Progenitor cell of endocrine pancreas (in vitro differentiated cells): ENCODE measurements around the gene LRRC27. TPM values are rescaled to one million over a fixed set of nuclear protein-coding genes. Genes with fewer than 3 reads are reported as not detected.

Source experiments
- DNase-seq: peaks from one replicate; pipeline ENCODE4 v3.0.0; 2021; ENCODE audit warnings: low spot score; ENCODE audit not compliant: unreplicated experiment
- H3K27ac Mint-ChIP-seq: 2 replicates; pipeline ENCODE4 v1.8.0; 2021; ENCODE audit warnings: mild to moderate bottlenecking, moderate library complexity, mixed read lengths
- H3K27me3 Mint-ChIP-seq: 2 replicates; pipeline ENCODE4 v1.8.0; 2021; ENCODE audit warnings: mixed read lengths
- H3K36me3 Mint-ChIP-seq: 2 replicates; pipeline ENCODE4 v1.8.0; 2022; ENCODE audit warnings: mixed read lengths; ENCODE audit not compliant: insufficient read depth
- H3K4me1 Mint-ChIP-seq: 2 replicates; pipeline ENCODE4 v1.8.0; 2021; ENCODE audit warnings: low read depth, mixed read lengths
- H3K4me3 Mint-ChIP-seq: 2 replicates; pipeline ENCODE4 v1.8.0; 2021; ENCODE audit warnings: low read depth, mild to moderate bottlenecking, moderate library complexity, mixed read lengths
- H3K9me3 Mint-ChIP-seq: 2 replicates; pipeline ENCODE4 v1.8.0; 2021; ENCODE audit warnings: low read depth, mixed read lengths
- total RNA-seq: library from RNA; stranded (reverse); gene quantifications from 2 replicates; pipeline ENCODE4 v1.2.1, GENCODE V29; 2021
- TF ChIP-seq, protein P1 (sequence below): fragments of 200-600 bp; sonication (generic); IDR thresholded peaks from one replicate; pipeline ENCODE4 v1.5.0; 2021; ENCODE audit warnings: antibody characterized with exemption, mild to moderate bottlenecking; ENCODE audit not compliant: unreplicated experiment

Gene LRRC27
- total RNA-seq, 1 donor from 2014 or later = 22.1 TPM

DNA sequence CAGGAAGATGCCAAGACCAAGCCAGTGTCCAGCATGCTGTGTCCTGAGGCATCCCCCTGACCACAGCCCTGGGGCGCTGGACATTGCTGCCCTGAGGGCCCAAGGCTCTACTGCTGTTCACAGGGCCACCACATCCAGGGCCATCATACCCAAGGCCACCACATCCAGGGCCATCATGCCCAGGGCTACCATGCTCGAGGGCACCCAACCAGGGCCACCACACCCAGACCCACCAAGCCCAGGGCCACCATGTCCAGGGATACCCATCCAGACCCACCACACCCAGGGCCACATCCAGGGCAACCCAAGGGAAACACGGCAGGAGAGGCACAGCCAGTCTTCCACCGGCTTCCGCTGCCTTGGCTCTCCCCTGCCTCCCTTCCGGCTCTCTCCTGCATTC, 41.4 kb upstream of the LRRC27 start:
- TF ChIP-seq, protein P1, sequence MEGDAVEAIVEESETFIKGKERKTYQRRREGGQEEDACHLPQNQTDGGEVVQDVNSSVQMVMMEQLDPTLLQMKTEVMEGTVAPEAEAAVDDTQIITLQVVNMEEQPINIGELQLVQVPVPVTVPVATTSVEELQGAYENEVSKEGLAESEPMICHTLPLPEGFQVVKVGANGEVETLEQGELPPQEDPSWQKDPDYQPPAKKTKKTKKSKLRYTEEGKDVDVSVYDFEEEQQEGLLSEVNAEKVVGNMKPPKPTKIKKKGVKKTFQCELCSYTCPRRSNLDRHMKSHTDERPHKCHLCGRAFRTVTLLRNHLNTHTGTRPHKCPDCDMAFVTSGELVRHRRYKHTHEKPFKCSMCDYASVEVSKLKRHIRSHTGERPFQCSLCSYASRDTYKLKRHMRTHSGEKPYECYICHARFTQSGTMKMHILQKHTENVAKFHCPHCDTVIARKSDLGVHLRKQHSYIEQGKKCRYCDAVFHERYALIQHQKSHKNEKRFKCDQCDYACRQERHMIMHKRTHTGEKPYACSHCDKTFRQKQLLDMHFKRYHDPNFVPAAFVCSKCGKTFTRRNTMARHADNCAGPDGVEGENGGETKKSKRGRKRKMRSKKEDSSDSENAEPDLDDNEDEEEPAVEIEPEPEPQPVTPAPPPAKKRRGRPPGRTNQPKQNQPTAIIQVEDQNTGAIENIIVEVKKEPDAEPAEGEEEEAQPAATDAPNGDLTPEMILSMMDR = no peak
- peaks cover 23% of the 10 kb centered on the region for H3K27me3 Mint-ChIP-seq
- no peak overlapping the region for H3K4me3 Mint-ChIP-seq

DNA sequence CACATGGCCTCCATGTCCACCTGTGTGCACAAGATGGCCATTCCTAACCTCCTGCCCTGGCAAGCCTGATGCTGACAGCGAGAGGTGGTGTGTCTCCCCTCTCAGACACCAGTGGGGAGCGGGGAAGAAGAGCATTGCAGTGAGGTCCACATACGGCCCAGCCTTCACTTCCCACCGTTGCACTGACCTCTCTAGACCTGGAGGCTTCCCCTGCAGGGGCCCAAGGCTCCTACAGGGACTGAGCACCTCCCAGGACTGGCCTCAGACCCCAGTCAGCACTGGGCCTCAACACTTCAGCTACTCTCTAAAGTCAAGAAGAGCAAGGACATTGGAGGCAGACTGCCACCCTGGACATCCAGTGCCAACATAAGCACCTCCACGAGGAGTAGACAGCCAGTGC, 40.2 kb upstream of the LRRC27 start:
- H3K9me3 Mint-ChIP-seq = peaks cover 4% of the 10 kb centered on the region
- H3K4me1 Mint-ChIP-seq = no peaks in the 10 kb centered on the region
- H3K36me3 Mint-ChIP-seq = no peaks in the 10 kb centered on the region
- H3K4me3 Mint-ChIP-seq = no peak overlapping the region
- DNase-seq = no peak
- TF ChIP-seq, protein P1 = no peak
- peaks cover 19% of the 10 kb centered on the region for H3K27me3 Mint-ChIP-seq
- H3K27ac Mint-ChIP-seq = no peak overlapping the region

More for the DNA sequence above, 41.4 kb upstream of the LRRC27 start:
- H3K9me3 Mint-ChIP-seq = peaks cover 4% of the 10 kb centered on the region
- H3K36me3 Mint-ChIP-seq = no peaks in the 10 kb centered on the region
- no peak for DNase-seq
- H3K4me1 Mint-ChIP-seq = no peaks in the 10 kb centered on the region
- H3K27ac Mint-ChIP-seq = no peak overlapping the region

DNA sequence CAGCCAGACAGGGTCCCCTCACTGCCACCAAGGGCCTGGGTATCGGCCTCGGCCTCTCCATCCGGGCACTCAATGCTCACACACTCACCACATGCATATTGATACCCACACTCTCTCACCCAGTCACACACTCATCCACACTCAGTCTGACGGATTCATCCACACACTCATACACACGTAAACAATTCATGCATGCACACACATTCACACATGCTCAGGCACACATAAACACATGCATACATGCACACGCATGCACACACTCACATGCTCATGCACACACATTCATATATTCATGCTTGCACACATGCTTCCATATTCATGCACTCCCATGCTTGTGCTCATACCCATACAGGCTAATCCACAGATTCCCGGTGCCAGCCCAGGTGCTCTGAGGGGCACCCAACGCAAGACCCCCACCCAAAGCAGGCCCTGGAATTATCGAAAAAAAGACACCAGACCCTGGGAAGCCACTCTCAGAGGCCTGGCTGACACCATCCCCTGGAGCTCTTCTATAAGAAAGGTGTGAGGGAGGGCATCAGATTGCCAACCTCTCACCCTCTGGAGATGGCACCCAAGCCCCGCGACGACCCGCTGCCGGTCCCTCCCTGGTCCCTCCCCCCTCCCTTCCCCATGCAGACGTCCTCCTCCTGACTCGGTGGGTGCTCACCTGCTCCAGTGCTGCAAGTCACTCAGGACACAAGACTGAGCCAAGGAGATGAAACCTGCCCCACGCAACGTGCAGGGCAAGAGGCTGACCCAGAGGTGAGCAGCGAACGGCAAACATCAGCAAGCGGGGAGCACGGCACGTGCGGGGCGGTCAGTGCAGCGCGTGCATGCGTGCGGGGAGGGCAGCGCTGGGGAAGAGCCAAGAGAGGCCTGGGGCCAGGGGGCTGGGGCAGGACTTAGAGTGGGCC, 39.4 kb upstream of the LRRC27 start:
- Mint-ChIP-seq H3K9me3 (peaks cover 4% of the 10 kb centered on the region), H3K27ac (no peak overlapping the region), H3K27me3 (peaks cover 21% of the 10 kb centered on the region), H3K4me1 (peaks cover 1% of the 10 kb centered on the region), H3K4me3 (no peak overlapping the region), H3K36me3 (no peaks in the 10 kb centered on the region)
- no peak for DNase-seq
- TF ChIP-seq, protein P1 = no peak

DNA sequence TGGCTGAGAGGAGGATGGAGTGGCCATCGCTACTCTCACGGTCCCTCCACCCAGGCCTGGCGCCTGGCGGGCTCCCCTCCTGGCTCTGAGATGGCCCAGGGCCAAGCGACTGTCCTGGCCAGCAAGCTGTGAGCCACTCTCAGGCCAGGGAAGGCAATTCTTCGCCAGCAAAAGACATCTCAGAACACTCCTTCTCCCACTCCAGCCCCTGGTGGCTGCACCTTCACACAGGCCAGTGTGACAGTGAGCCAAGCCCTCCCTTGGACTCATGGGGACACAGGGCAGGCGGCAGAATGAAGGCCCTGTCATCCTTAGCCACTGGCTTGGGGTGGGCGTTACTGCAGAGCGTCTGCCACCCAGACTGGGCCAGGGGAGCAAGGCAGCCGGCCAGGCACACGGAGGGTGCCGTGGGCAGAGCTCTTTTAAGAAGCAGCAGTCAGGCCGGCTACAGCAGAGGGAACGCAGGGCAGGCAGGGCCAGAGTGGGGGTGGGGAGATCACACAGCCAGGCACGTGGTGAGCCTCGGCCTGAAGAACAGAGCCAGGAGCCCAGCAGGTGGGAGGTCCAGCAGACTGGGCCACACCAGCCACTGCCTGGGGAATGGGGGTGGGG, 38.7 kb upstream of the LRRC27 start:
- no peak for DNase-seq
- Mint-ChIP-seq H3K4me3 (no peak overlapping the region), H3K4me1 (peaks cover 1% of the 10 kb centered on the region), H3K36me3 (no peaks in the 10 kb centered on the region), H3K27me3 (peaks cover 13% of the 10 kb centered on the region), H3K27ac (no peak overlapping the region), H3K9me3 (no peaks in the 10 kb centered on the region)
- TF ChIP-seq, protein P1 = no peak

DNA sequence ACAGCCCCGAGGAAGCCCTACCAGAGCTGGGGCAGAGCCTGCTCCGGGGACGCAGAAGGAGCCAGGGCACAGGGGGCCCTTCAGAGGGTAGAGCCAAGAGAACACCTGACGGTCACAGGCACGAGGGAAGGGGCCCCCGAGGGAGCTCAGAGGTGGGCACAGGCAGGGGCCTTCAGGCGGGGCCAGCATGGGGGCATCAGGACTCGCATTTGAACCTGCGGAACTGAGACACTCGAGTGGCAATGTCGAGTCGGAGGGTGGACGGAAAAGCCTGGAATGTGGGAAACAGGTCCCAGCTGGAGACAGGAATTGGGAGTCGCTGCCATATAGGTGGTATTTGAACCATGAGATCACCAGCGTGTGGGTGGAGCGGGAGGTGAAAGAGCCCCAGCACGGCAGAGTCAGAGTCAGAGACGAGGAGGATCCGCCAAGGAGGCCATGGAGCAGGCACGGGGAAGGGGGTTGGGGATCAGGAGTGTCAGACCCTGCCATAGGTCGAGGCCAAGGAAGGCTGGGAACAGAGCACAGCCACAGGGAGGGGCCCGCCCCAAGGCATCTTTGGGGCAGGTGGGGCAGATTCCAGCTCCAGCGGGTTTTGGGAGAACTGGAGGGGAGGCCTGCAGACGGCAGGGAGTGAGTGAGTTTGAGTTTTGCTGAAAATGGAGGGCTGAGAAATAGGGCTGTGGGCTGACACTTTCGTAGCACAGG, 38.0 kb upstream of the LRRC27 start:
- H3K4me1 Mint-ChIP-seq = peaks cover 1% of the 10 kb centered on the region
- no peaks in the 10 kb centered on the region for H3K9me3 Mint-ChIP-seq
- no peaks in the 10 kb centered on the region for H3K36me3 Mint-ChIP-seq
- H3K27me3 Mint-ChIP-seq = peaks cover 17% of the 10 kb centered on the region
- no peak for DNase-seq
- no peak overlapping the region for H3K4me3 Mint-ChIP-seq
- no peak overlapping the region for H3K27ac Mint-ChIP-seq
- TF ChIP-seq, protein P1 = no peak
